ENCODE measurements around the gene SLC25A42. TPM values are rescaled to one million over a fixed set of nuclear protein-coding genes. Genes with fewer than 3 reads are reported as not detected.

SLC25A42 gene
- total RNA-seq, 1 donor from 2014 or later: 13.6 TPM

DNA sequence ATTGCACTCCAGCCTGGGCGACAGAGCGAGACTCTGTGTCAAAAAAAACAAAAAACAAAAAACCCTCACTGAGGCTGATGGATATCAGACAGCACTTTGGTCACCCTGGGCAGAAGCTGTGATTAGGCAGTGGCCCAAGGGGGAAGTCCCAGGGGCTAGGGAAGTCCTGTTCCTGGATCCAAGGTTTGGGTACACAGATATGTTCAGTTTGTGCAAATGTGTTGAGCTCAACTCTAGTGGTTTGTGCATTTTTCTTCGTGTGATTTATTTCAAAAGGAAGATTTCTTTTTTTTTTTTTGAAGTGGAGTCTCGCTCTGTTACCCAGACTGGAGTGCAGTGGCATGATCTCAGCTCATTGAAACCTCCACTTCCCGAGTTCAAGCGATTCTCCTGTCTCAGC is 94.0 kb downstream of the SLC25A42 start:
- intact Hi-C loops (cut with micrococcal nuclease): no loop called here

DNA sequence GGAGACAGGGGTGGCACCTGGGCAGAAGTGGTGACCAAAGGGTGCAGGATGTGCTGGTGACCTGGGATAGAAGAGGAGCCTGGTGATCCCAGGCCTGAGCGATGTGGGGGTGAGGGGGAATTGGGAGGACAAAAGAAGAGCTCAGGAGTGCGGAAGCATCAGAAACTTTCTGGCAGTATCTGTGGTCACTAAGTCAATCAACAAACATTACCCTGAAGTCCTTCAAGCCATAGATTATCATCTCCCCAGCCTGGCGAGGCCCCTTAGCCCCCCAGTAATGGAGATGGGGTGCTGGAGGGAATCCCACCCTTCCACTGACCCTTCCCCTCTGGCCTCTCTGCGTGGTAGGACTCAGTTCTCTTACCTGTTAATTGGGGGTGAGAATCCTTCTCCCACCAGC is 95.7 kb downstream of the SLC25A42 start:
- intact Hi-C loops (cut with micrococcal nuclease): no loop called here

DNA sequence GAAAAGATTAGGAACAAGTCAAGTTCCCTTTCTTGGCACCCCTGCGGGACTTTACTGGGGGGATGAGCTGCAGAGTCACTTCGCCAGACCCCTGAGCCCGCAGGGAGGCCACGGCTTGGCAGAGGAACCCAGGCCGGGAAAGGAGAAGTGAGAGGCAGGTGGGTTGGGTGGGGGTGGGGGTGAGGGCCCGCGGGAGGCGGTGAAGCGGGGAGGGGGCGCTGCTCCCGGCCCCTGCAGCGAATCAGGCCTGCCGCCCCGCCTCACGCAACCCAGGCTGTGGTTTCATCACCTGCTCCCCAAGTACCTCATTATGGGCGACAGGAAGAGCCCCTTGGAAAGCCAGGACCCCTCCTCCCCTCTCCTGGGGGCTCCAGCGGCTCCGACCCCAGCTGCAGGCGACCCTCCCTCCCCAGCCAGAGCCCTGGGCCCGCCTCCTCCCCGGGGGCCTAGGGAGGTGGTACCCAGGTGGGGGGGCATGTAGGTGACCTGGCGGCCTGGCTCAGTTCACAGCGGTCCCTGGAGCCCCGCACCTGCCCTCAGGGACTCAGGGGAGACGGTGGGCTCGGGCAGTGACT is 96.8 kb downstream of the SLC25A42 start:
- intact Hi-C loops (cut with micrococcal nuclease): no loop called here

DNA sequence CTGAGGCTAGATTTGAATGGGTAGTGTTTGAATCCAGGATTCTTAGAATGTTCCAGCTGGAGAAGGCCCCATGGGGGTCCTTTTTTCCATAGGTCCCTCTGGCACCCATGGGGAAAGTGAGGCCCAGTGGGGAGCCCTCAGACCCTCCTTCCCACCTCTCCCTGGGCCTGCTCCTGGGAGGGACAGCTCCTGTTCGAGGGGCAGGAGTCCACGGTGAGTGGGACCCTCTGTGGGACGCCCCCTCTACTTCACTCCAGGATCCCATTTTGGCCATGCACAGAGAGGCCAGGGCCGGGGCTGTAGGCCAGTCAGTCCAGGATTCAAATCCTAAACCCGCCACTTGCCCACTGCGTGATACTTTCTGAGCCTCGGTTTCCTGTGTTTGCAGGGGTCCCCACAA is 98.7 kb downstream of the SLC25A42 start:
- intact Hi-C loops (cut with micrococcal nuclease): no loop called here

Other genes with a start within 250 kb of the SLC25A42 start
- 96.6 and 96.7 TPM in 2 replicates for gene UPF1, start 232.0 kb upstream of the SLC25A42 start, total RNA-seq
- gene CERS1, start 167.8 kb upstream of the SLC25A42 start, total RNA-seq: not detected in 2 replicates
- 287 and 295 TPM in 2 replicates for gene COPE, start 144.6 kb upstream of the SLC25A42 start, total RNA-seq
- gene DDX49, start 144.3 kb upstream of the SLC25A42 start, total RNA-seq: 64.3 and 66.5 TPM in 2 replicates
- gene HOMER3, start 122.8 kb upstream of the SLC25A42 start, total RNA-seq: 0.12 TPM in 2 replicates
- 117 and 121 TPM in 2 replicates for gene SUGP2, start 30.5 kb upstream of the SLC25A42 start, total RNA-seq
- 30.7 and 32.8 TPM in 2 replicates for gene ARMC6, start 30.4 kb upstream of the SLC25A42 start, total RNA-seq
- 26.9 and 30.1 TPM in 2 replicates for gene TMEM161A, start 74.5 kb downstream of the SLC25A42 start, total RNA-seq
- gene MEF2B, start 106.3 kb downstream of the SLC25A42 start, total RNA-seq: 2.8 and 4.2 TPM in 2 replicates
- 33.5 and 38.4 TPM in 2 replicates for gene BORCS8, start 128.2 kb downstream of the SLC25A42 start, total RNA-seq
- 113 and 123 TPM in 2 replicates for gene RFXANK, start 128.3 kb downstream of the SLC25A42 start, total RNA-seq
- 28.0 and 30.8 TPM in 2 replicates for gene NR2C2AP, start 139.4 kb downstream of the SLC25A42 start, total RNA-seq
- gene NCAN, start 148.0 kb downstream of the SLC25A42 start, total RNA-seq: 0.05 TPM in 1 of 2 replicates, not detected in the other
- gene TM6SF2, start 209.3 kb downstream of the SLC25A42 start, total RNA-seq: not detected in 2 replicates